HL-60/S4 (cell line): ENCODE data around the gene CERKL.

Source experiments
- in situ Hi-C: fragments of 300-500 bp; cut with MboI; formaldehyde crosslinking; loops from 2 replicates; pipeline ENCODE4 v1.14.3; 2022; ENCODE audit warnings: low sequenced_read_pairs

Gene CERKL

DNA sequence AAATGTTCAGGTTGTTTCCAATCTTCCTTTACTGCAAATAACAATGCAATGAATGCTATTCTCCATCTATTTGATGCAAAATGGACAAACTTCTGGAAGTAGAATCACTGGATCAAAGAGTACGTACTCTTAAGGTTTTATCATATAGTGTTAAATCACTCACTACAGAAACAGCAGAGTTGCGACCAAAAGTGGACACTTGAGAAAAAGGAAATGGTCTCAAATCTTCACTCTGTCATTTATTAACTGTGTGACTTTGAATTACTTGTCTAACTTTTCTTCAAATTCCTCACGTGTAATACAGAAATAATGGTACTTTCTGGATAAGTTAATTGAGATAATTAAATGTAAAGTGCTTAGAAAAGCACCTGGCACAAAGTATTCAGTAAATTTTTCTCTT, 78.1 kb downstream of the CERKL start:
- in situ Hi-C loops = no loop called here

DNA sequence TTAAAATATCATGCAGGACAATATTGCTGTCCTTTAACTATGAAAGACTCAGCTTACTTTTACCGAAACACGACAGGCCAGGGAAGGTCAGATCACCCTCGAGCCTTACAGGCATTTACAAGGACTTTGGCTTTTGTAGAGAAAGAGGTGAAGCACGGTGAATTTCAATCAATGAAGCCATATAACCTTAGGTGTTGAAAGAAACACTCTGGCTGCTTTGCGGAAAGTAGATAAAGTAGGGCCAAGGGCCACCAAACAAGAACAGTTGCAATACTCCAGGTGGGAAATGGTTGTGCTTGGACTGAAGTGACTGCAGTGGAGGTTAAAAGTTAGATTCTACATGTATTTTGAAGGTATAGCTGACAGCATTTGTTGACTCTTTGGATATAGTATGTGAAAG, 80.5 kb downstream of the CERKL start:
- in situ Hi-C loops = no loop called here

GRCh38 chr2:181575650-181576025, 81.3 kb downstream of the CERKL start:
- in situ Hi-C loops = no loop called here

DNA sequence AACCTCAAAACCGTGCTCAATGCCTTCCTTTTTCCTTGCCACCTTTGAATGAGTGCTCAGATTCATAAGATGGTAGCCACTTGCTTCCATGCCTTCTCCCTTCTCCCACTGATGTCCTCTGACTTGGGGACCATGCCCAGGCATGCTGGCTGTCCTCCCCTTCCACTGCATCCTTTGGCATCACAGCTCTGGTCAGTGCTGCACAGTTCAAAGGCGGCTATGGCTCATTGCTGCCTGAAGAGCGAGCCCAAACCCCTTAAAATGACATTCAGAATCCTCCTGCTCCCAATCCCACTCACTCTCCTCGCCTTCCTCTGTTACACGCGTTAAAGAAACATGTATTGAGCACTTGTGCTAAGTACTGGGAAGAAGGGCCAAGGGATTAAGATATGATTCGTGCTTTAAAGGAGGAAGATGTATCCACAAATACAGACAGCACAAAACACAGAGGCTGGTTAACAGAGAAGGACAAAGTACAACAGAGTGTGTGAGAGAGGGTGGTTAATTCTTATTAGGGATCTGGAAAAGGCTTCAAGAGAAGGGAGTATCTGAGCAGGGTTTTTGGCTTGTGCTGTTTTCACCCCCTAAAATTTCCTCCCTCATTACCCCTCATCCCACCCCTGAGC, 81.8 kb downstream of the CERKL start:
- in situ Hi-C loops = no loop called here

DNA sequence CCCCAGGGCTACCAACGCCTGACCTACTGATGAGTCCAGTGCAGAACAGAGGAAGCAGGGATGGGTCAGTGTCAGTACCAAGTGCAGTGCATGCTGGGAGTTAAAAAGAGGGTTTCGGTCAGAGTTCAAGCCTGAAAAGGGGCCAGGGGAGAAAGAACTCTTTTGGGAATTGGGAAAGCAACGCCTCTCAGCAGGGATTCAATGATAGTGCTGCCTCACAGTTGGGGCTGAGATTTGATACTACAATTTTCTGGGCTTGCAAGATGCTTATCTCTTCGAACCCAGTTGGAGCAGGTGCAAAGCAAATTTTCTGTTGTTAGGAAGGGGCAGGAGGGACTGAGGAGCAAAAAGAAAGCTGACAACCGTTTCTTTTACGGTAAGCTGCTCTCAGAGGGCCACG, 82.6 kb downstream of the CERKL start:
- in situ Hi-C loops = no loop called here

GRCh38 chr2:181573140-181573736, 83.7 kb downstream of the CERKL start:
- in situ Hi-C loops = no loop called here

GRCh38 chr2:181570833-181571661, 85.9 kb downstream of the CERKL start:
- in situ Hi-C loops = no loop called here

DNA sequence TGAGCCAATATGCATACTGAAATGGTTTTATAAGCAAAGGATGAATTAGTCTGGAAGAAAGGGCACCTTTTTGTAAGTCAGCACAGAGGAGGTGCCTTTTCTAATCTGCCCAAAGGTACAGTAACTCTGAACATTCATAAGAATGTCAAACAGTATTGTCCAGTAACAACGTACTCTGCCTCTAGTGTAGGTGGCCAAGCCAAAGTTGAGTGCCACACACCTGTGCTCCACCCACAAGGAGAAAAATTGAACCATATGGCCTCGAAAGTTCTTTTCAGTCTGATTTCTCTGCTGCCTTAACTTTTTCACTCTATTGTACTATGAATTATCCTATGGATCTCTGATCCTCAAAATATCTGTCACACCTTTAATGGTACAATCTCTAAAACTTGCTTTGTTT, 86.8 kb downstream of the CERKL start:
- in situ Hi-C loops = no loop called here

GRCh38 chr2:181566334-181567032, 90.4 kb downstream of the CERKL start:
- in situ Hi-C loops = no loop called here

DNA sequence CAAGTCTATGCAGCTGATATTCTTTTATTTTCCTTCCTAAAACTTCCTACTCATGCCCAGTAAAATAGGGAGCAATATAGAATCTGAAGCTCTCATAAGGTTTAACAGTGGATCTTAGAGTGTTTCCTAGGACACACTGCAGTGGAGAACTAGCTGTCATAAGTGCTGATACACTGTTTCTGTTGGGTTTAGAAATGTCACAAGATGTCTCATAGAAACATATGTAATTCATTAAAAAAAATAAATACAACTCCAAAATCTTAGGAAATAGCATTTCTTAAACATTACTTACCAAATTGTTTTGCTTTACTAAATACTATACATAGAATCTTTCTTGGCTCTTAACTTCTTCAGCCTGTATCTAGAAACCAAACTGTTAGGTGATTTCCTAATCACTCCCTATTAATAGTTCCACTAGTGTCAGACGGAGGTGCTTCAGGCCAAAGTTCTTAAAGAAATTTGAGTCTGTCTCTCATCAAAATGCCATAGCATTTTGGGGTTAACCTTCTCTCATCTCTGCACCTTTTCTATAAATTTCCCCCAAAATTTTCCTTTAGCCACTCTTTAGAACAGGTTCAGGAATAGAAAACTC, 93.7 kb downstream of the CERKL start:
- in situ Hi-C loops = no loop called here

- in situ Hi-C loops = no loop called here
These were observed 98.5 kb downstream of the CERKL start for GRCh38 chr2:181558371-181558770.

GRCh38 chr2:181554061-181554830, 102.7 kb downstream of the CERKL start:
- in situ Hi-C loops = no loop called here

DNA sequence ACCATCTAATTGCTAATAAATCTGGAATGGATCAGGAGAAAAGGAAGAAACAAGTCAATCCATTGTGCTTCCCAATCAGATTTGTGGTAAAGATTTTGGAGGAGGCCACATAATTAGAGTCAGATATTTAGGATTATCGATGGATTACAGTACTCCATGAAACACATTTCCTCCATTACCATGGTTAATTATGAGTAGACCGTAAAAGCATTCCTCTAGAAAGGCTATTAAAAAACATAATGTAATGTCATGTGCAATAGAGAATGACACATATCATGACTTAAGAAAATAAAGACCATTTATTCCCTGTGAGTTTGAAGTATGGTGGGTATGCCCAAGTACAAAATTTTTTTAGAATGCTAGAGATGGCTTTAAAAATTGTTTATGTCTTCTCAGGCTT, 103.7 kb downstream of the CERKL start:
- in situ Hi-C loops = no loop called here

DNA sequence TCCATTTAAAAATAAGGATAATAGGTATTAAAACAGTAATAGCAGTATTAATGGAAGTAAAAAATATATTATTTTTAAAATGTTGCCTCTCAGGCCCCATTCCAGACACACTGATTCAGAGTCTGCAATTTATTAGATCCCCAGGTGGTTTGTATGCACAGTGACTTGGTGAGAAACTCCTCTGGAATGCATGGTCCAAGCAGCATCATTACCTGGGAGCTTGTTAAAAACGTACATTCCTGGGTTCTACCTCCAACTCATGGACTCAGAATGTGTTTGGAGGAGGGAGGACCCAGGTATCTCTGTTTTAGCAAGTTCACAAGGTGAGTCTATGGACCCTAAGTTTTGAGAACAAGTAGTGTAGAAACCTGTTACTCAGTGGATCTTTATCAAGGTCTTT, 104.1 kb downstream of the CERKL start:
- in situ Hi-C loops = no loop called here

DNA sequence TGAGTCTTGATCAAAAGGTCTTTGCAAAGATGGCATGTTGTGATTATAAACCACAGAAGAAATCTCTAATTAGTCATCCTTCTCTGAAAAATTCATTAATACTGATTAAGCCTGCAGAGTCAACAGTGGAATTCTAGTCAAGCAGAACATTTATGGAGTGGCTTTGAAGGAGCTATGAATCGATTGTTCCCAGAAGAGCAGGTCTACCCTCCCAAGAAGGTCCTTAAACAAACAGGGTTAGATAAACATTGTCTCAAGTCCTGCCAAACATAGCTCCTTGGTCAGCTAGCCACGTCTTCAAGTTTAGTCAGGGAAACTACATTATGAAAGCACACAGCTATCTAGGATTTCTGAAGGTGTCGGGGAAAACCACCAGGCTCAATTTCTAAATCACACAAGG, 110.8 kb downstream of the CERKL start:
- in situ Hi-C loops = no loop called here

GRCh38 chr2:181542170-181542569, 114.7 kb downstream of the CERKL start:
- in situ Hi-C loops = no loop called here

DNA sequence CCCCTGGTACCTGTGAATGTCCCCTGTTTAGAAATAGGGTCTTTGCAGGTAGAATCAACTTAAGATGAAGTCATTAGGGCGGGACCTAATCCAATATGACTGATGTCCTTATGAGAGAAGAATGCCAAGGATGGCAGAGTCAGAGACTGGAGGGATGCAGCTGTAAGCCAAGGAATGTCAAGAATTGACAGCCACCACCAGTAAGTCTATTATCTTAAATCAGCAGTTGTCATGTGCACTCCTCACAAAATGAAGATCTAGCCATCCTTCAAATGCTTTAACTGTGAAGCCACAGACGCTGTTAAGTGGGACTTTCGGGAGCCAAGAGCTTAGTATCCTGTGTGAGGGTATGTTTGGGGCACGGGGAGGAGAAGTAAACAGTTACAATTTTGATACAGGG, 116.5 kb downstream of the CERKL start:
- in situ Hi-C loops = no loop called here

GRCh38 chr2:181536730-181537129, 120.2 kb downstream of the CERKL start:
- in situ Hi-C loops = no loop called here

- in situ Hi-C loops = no loop called here
These were observed 128.5 kb downstream of the CERKL start for GRCh38 chr2:181528441-181528840.

DNA sequence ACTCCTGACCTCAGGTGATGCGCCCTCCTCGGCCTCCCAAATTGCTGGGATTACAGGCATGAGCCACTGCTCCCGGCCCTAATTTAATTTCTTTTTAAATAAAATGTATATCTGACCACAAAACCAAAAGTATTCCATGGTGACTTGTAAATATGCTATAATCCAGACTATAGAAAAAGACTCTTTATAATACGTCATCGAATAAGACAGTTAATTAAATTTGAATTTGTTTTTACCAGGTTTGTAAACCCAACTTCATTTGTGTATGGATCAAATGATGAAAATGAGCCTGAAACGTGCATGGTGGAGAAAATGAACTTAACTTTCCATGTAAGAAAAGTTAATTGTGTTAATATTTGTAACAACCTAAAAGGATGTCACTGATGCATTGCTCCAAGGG, 129.8 kb downstream of the CERKL start:
- in situ Hi-C loops = no loop called here

DNA sequence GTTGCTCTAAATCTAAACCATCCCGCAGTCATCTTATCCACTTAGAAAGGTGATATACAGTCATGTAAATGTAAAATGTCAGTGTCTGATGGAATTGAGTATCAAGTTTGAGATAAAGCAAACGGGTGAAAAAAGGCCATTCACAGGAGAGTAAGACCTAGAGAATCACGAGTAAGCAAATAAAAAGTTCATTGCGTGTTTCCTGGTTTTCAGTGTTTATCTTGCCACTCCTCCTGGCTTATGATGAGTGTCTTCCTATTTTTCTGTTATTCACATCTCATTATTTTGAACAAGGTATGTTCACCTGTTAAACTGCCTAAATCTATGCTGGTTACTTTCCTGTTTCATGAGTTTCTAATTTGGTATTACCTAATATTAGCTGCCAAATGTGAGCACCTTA, 130.9 kb downstream of the CERKL start:
- in situ Hi-C loops = no loop called here
